Uterus (tissue), 4 donors: ENCODE results near the gene HPS3. TPM values are rescaled to one million over a fixed set of nuclear protein-coding genes. Genes with fewer than 3 reads are reported as not detected.

Experiments
- DNase-seq, 2 donors: peaks; one replicate each; pipeline ENCODE4 v3.0.0-alpha.2; 2019 to 2020
- H3K27ac ChIP-seq, 2 donors: fragments of 200-600 bp; sonication (generic); 1 replicate in 1 of 2; 2 replicates in 1 of 2; pipeline ENCODE4 v1.5.1; 2016 to 2018
- H3K27me3 ChIP-seq, 2 donors: fragments of 200-600 bp; sonication (generic); one replicate each; pipeline ENCODE4 v1.5.1; 2018 to 2019; ENCODE audit warnings: control low read depth in 1 of 2
- H3K36me3 ChIP-seq, 2 donors: fragments of 200-600 bp; sonication (generic); one replicate each; pipeline ENCODE4 v1.5.1; 2019; ENCODE audit warnings: control low read depth in 1 of 2
- H3K4me1 ChIP-seq, 2 donors: fragments of 200-600 bp; sonication (generic); one replicate each; pipeline ENCODE4 v1.5.1; 2018 to 2019; ENCODE audit warnings: control low read depth in 1 of 2
- H3K4me3 ChIP-seq, 2 donors: fragments of 200-600 bp; sonication (generic); 1 replicate in 1 of 2; 2 replicates in 1 of 2; pipeline ENCODE4 v1.5.1; 2018 to 2019; ENCODE audit warnings: mild to moderate bottlenecking in 1 of 2
- H3K9me3 ChIP-seq, 2 donors: fragments of 200-600 bp; sonication (generic); one replicate each; pipeline ENCODE4 v1.5.1; 2019; ENCODE audit warnings: control low read depth in 1 of 2
- POLR2A ChIP-seq, 2 donors: fragments of 450-650 bp; IDR thresholded peaks; one replicate each; pipeline ENCODE4 v1.6.1; 2016; ENCODE audit warnings: antibody characterized with exemption in 2 of 2, mild to moderate bottlenecking in 1 of 2, moderate library complexity in 1 of 2
- intact Hi-C: fragments of 100-400 bp; cut with DNase I; formaldehyde crosslinking; loops from one replicate; pipeline ENCODE4 v1.15.1; 2023; ENCODE audit warnings: low total_unique reads
- total RNA-seq, 4 donors: library from RNA; depleted of rRNA in 3 of 4; stranded (reverse); fragments of >200 nt in 3 of 4; gene quantifications; one replicate each; pipeline versions ENCODE4 v1.1.0 to v1.2.4, GENCODE V29; 2014 to 2023
- TF ChIP-seq, protein P1 (sequence below), 4 experiments: fragments of 200-600 bp in 2 of 4; fragments of 450-650 bp in 2 of 4; sonication (generic) in 2 of 4; IDR thresholded peaks; one replicate each; pipeline ENCODE4 v1.5.1; 2016 to 2019; ENCODE audit warnings: antibody characterized with exemption in 4 of 4, mild to moderate bottlenecking in 2 of 4, moderate library complexity in 1 of 4
- donor health status: DM: yes; HTN: yes; CAD: no.

Gene HPS3
- total RNA-seq, 4 donors from 2014 or later = 16.5 to 75.6 (median 31.7) TPM

DNA sequence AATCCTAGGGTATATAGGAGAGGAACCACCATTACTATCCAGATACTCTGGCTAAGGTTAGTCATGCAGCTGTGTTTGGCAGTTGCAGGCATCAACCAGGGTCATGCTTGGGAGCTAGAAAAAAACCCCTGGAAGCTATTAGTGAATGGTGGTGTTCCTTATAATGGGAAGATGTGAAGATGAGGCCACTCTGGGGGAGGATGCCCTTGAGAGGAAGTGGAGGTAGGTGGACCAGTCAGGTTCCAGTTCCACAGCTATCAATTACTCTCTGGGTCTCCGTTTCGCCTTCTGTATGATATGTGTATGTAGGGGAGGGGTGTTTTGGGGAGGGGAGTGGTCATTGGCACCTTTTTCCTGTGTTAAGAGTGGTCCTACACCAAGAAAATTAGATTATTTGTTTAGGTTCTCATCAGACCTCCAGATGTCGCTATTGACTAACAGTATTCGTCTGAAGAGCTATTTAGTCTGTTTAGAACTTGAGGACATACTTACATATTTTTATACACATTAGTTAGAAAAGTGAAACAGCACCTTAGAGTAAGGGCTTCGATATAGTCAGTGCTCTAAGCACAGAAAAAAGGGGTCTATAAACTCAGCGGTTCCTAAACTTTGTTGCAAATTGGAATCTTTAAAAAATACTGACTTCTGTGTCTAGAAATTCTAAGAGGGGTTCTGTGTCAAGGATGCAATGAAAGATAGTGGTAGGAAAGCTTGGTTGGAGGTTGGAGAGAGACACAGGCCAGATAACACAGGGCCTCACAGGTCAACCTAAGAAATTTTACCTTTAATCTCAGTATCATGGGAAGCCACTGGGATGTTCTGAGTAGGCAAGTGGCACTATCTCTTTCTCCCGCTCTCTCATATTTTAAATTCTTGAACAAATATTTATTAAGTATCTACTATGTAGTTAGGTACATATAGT lies 9.1 kb upstream of the HPS3 start:
- TF ChIP-seq, protein P1, sequence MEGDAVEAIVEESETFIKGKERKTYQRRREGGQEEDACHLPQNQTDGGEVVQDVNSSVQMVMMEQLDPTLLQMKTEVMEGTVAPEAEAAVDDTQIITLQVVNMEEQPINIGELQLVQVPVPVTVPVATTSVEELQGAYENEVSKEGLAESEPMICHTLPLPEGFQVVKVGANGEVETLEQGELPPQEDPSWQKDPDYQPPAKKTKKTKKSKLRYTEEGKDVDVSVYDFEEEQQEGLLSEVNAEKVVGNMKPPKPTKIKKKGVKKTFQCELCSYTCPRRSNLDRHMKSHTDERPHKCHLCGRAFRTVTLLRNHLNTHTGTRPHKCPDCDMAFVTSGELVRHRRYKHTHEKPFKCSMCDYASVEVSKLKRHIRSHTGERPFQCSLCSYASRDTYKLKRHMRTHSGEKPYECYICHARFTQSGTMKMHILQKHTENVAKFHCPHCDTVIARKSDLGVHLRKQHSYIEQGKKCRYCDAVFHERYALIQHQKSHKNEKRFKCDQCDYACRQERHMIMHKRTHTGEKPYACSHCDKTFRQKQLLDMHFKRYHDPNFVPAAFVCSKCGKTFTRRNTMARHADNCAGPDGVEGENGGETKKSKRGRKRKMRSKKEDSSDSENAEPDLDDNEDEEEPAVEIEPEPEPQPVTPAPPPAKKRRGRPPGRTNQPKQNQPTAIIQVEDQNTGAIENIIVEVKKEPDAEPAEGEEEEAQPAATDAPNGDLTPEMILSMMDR (IDR thresholded peaks at IDR 0.05) = peak; percentile 70 to 92 (median 76)
- no peak for TF ChIP-seq POLR2A (IDR thresholded peaks at IDR 0.05)
- no peak for DNase-seq
- H3K27me3 ChIP-seq = no peaks in the 10 kb centered on the region
- peak overlapping the region; percentile 38 to 48 for H3K27ac ChIP-seq
- H3K4me1 ChIP-seq = no peaks in the 10 kb centered on the region
- intact Hi-C loops = no loop called here
- H3K4me3 ChIP-seq = no peak overlapping the region
- H3K36me3 ChIP-seq = no peaks in the 10 kb centered on the region
- H3K9me3 ChIP-seq = no peaks in the 10 kb centered on the region

DNA sequence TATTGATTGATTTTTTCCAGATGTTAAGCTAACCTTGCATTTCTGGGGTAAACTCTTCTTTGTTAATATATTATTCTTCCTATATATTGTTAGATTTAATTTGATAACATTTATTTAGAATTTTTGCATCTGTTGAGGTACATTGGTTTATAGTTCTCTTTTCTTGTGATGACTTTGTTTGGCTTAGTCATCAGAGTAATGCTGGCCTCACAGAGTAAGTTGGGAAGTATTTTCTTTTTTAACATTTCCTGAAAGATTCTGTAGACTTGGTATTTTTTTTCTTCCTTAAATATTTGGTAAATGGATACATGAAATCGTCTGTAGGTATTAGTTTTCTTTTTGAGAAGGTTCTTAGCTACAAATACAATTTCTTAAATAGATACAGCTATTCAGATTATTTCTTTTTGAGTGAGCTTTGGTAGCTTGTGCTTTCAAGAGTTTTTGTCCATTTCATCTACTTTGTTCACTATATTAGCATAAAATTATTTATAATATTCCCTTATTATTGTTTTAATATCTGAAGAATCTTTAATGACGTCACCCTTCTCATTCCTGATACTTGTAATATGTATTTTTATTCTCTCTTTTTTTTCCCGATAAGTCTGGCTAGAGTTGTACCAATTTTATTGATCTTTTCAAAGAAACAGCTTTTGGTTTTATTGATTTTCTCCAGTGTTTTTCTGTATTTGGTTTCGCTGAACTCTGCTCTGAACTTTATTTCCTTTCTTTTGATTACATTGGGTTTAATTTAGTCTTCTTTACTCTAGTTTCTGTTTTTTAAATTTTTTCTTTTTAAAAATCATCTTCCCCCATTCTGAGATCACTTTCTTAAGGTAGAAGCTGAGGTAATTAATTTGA lies 6.5 kb upstream of the HPS3 start:
- Histone ChIP-seq H3K27me3 (no peaks in the 10 kb centered on the region), H3K27ac (no peak overlapping the region), H3K4me1 (no peaks in the 10 kb centered on the region), H3K36me3 (no peaks in the 10 kb centered on the region), H3K9me3 (no peaks in the 10 kb centered on the region), H3K4me3 (no peak overlapping the region)
- TF ChIP-seq, protein P1 (IDR thresholded peaks at IDR 0.05) = no peak
- no peak for TF ChIP-seq POLR2A (IDR thresholded peaks at IDR 0.05)
- no peak for DNase-seq
- intact Hi-C loops = no loop called here

DNA sequence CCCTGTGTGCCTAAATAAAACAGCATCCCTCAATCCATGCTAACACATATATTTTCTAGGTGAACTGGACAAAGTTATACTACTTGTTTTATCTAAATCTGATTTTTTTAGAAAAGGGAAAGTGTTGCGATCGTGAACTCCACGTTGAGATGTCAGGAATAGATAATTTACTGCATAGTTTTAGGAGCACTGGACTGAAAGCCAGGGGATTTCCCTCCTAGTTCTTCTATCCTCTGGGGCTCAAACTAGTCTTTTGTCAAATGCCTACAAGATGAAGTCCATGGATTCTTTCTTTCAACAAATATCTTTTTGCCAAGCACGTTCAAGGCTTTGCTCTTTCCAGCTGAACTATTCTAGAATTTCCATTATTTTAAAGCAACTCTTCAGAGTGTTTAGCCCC lies 617 bp upstream of the HPS3 start:
- H3K4me1 ChIP-seq = peaks cover 0 to 5% of the 10 kb centered on the region in 2 donors
- no peak for TF ChIP-seq POLR2A (IDR thresholded peaks at IDR 0.05)
- TF ChIP-seq, protein P1 (IDR thresholded peaks at IDR 0.05) = no peak
- no peaks in the 10 kb centered on the region for H3K9me3 ChIP-seq
- H3K27ac ChIP-seq = peak overlapping the region; percentile 91
- intact Hi-C loops = no loop called here
- peak overlapping the region; percentile 76 to 88 for H3K4me3 ChIP-seq
- DNase-seq = no peak
- H3K27me3 ChIP-seq = no peaks in the 10 kb centered on the region
- no peaks in the 10 kb centered on the region for H3K36me3 ChIP-seq

GRCh38 chr3:149131589-149131988 lies 2.2 kb downstream of the HPS3 start:
- no peak for DNase-seq
- intact Hi-C loops = no loop called here
- Histone ChIP-seq H3K36me3 (no peaks in the 10 kb centered on the region), H3K4me3 (no peak overlapping the region), H3K27me3 (no peaks in the 10 kb centered on the region), H3K9me3 (no peaks in the 10 kb centered on the region), H3K27ac (peak overlapping the region; percentile 91), H3K4me1 (peaks cover 0 to 15% of the 10 kb centered on the region in 2 donors)
- TF ChIP-seq, protein P1 (IDR thresholded peaks at IDR 0.05) = no peak
- no peak for TF ChIP-seq POLR2A (IDR thresholded peaks at IDR 0.05)
